ENCODE results near the gene AKT1.

AKT1 gene

GRCh38 chr14:104798300-104799243, 3.0 kb upstream of the AKT1 start:
- FAIRE-seq: no peak

GRCh38 chr14:104797115-104798044, 1.8 kb upstream of the AKT1 start:
- FAIRE-seq: no peak

DNA sequence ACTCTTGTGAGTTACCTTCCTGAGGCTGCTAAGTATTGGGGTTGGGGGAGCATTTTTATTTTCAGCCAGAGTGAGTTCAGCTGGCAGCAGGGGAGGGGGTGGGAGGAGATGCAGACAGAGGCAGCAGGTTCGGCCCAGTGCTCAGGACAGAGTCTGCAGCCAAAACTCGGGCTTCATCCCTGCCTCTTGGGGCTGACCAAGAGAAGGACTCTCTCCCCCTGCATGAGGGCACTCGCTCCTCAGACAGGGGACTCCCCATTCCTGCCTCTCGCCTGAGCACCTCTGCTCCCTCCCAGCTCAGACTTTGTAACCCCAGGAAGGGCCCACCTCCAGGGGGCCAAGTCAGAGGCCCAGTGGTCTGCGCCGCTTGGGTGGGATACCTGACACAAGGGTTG, 1.1 kb upstream of the AKT1 start:
- FAIRE-seq: no peak

DNA sequence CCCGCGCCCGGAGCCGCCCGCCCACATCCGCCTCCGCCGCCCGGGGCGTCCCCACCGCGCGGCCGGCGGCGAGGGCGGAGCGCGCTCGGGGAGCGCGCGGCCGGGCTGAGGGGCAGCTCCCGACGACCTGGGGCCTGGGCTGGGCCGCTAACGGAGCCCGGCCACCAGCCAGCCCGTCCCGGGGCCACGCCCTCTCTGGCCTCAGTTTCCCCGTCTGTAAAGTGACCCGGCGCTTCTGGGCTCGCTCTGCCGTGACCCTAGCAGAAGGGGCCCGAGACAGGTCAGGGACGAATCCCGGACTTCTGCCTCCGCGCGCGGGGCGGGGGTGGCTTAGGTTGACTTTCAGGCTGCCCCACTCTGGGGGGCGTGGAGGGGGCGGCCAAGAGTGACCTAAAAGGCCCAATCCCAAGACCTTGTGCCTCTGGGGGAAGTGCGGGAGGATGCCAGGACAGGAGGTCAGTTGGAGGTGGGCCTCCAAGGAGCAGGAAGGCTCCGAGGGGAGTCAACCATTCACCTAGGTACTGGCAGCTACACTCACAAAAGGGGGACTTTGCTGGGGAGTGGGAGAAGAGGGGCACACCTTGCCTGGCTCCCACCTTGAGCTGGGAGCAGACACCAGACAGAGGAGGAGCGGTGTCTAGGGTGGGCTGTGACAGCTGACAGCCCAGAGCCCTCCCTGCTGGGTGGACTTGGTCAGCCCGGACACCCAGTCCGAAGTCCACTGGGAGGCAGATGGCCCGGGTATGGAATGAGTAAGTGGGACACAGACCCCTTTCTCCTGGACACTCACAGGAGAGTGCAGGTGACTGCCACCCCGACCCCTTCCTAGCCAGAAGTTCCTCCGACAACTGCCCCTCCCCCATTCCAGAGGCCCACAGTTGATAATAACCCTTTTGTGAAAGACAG, 486 bp upstream of the AKT1 start:
- FAIRE-seq: no peak

GRCh38 chr14:104794631-104794992, 936 bp downstream of the AKT1 start:
- FAIRE-seq: no peak

GRCh38 chr14:104794099-104794498, 1.4 kb downstream of the AKT1 start:
- no peak for FAIRE-seq

DNA sequence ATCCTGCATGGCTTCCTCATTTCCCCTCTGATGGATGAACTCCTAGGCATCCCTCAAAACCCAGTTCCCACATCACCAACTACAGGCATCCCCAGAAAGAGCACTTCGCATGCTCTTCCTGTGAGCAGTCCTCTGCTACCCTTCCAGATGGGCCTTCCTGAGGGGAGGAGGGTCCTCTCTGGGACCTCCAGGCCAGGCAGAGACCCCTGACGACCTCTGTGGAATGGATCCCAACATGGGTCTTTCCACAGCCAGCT, 1.9 kb downstream of the AKT1 start:
- FAIRE-seq: no peak

DNA sequence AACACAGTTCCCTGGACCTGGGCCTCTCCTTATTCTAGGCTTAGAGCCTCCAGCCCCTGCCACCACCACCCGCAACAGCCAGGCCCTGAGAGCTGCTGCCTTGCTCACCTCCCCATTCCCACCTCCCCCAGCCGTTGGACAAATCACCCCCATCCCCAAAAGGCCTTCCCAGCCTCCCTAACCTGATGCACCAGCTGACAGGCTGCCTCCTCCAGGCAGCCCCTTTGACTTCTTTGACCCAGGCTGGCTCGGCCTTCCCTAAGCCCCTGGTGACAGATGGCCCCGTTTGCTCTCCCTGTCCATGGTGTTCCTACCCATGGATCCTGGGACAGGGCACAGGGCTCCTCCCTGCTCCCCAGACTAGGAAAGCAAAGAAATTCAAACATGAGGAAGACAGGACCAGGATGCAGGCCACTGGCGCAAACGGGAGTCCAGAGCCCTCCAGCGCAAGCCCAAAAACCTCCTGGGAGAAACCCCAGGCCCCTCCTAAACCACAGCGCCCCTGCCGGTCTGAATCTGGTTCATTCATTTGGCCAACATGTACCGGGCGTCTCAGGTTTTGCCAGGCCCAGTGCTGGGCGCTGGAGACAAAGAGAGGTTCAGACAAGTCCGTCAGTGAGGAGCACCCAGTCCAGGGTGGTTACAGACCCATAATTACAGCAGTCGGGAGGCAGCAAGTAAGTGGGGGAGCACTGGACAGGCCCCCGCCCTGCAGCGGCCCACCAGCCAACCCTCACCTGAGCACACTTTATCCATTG, 2.4 kb downstream of the AKT1 start:
- FAIRE-seq: no peak

DNA sequence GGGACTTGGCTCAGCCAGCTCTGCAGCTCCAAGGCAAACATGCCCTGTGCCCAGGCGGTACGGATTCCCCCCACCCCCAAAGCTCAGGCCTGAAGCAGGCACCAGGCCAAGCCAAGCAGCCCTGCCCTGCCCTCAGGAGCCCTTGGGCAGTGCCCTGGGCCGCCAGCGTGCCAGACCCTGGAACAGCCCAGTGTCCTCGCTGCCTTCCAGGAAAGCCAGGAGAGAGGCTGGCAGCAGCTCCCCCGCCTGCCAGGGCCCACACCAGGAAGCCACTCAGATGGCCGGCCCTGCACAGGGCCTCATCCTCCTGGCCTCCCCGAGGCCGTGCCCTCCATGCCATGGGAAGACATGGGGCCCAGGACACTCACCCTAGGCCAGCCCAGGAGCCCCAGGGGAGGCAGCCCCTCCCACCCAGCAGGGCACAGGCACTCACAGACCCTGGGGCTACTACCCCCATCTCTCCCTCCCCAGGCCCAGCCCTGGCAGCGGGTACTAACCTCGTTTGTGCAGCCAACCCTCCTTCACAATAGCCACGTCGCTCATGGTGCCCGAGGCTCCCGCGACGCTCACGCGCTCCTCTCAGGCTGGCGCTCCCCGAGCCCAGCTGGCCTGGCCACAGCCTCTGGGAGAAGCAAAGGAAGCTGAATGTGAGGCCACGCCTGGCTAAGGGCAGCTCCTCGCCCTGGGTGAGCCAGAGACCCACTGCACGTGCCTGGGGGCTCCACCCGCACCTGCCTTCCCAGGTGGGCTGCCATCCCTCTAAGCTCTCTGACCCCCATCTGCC, 3.3 kb downstream of the AKT1 start:
- FAIRE-seq: no peak

DNA sequence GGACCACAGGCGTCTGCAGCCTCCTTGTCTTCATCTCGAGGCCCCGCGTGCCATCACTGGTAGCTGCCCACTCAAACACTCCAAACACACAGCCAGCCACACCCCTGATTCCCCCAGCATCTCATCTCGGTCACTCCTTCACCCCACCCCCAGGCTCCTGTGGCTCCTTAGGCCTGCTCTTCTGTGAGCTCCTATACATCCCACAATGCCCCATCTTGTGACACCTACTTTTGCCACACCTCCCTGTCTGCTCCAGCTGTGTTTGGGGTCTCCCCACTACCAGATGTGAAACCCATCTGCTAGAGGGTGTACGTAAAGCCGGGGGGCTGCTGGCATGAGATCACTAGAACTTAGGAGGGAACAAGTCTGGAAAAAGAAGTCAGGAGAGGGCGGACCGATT, 4.1 kb downstream of the AKT1 start:
- no peak for FAIRE-seq

- no peak for FAIRE-seq
Measured at GRCh38 chr14:104789752-104790743, 5.5 kb downstream of the AKT1 start.

DNA sequence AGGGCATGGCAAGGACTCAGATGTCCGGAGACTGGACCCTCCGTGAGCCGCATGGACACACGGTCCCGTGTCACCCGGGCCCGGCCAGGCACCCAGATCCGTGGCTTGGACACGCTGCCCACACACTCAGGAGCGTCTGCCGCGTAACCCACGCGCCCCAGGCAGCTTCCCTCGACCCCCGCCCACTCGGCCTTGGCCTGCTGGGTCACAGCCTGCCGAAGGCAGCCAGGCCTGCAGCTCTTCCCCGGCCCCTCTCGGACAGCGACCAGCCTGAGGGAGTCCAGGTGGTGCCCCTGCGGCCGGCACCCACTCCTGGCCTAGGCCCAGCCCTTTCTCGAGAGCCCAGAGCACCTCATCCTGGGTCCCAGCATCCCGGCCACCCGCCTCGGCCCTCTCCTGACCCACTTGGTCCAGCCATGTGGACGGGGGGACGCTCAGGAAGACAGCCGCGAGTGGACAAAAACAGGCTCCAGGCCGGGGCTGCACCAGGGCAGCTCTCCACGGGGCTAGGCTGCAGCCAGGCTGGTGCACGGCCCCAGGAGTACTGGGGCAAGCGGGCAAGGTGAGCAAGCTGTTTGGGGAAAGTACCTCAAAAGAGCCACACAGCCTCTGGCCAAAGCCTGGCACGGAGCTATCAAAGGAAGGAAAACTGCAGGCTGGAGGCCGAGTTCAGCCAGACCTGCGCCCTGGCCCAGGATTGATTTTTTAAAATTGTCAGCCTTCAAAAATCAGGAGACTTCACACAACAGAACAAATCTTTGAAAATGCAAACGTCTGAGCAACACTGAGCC, 6.5 kb downstream of the AKT1 start:
- FAIRE-seq: no peak

DNA sequence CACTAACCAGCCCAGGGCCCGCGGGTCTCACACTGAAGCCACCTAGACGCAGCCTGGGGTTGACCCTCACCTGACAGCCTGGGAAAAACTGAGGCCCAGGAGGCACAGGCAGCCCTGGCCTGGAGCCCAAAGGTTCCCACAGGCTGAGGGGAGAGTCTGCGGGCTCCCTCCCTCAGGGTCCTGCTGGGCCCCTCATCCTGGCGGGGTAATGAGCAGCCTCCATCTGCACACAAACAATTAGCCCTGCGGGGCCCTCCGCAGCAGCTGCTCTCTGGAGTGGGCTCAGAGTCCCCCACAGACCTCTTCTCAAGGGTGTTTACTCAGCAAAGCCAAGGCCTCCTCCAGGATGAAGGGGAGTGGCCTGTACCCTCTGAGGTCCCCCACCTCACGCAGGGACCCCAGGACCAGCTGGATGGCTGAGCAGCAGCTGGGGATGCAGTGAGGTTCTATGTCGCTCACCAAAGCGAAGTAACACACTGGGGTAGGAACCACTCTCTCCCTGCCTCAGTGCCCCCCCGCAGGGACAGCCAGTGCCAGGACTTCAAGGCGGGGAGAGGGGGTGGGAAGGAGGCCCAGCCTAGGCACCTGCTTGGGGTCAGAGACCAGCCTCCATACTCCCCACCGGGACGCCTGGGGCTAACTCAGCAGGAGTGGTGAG, 7.3 kb downstream of the AKT1 start:
- FAIRE-seq: no peak

DNA sequence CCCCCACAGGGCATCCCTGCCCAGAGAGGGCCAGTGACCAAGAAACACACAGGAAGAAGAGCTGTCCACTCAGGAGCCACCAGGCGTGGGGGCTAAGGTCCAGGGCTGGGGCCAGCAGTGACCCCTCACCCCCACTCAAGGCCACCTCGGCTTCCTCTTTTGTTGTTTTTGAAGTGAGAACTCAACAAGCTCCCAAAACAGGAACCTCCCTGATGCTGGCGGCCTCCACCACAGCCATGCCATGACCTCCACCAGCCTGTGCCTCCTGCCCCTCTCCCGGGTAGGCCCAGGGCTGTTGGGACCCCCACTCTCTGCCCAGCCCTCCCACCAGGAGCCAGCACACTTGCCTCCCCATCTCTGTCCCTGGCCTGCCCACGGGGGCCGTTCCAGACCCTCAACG, 7.8 kb downstream of the AKT1 start:
- no peak for FAIRE-seq

- no peak for FAIRE-seq
Measured at GRCh38 chr14:104786726-104787675, 8.5 kb downstream of the AKT1 start.

DNA sequence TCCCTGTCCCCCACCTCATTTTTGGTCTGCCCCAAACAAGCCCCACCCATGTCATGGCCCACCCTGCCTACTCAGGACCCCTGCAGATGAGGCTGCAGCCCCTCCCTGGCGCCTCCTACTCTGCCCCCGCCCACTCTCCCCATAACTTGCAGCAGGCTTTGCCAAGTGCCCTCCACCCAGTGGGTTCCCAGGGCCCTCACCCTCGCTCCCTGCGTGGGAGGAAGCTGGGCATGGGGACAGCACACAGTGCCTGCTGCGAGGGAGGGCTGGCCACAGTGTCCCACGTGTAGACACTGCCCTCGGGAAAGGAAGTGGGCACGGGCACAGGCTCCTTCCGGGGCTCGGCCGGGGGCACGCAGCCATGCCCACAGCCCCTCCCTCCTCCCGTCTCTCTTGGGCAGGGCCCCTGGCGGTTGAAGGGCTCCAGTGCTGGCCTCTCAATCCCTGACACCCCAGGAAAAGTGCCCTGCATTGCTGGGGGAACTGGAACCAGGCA, 9.4 kb downstream of the AKT1 start:
- FAIRE-seq: no peak

DNA sequence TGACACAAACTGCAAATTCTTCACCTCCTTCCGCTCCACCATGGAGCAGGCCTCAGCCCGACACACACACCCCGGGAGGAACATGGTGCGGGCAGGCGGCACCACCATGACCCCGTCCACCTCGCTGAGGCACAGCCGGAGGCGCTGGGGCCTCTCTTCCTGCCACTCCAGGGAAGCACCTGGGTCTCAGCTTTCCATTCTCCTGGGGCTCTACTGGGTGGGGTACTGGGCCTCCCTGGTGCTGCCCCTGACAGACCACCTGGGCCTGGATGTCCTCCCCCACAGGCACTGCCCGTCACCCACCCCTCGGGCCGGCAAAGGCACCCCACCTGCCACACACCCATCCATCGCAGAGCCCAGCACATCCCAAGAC, 9.9 kb downstream of the AKT1 start:
- FAIRE-seq: no peak
